NCI-H748 treated with DMSO at 0.1 percent for 48 hours (cell line): ENCODE results near the gene UBE2L5.

ENCODE experiments used
- DNase-seq: peaks from one replicate; lab custom pipeline; 2025; lab: John Stamatoyannopoulos, UW

UBE2L5 gene

GRCh38 chr13:30477346-30478195 is 55.3 kb downstream of the UBE2L5 start:
- DNase-seq, result no peak
